Fibroblast of lung (primary cell): Measurements from ENCODE around the gene SPEG.

ENCODE experiments used
- CTCF ChIP-seq, 2 donors: IDR thresholded peaks in 1 of 2; conservative IDR thresholded peaks in 1 of 2; 1 replicate in 1 of 2; 2 replicates in 1 of 2; pipeline ENCODE4 v1.5.1; 2011 to 2012; ENCODE audit warnings: low read length in 2 of 2, control low read depth in 1 of 2, inconsistent platforms in 1 of 2, low read depth in 1 of 2, mild to moderate bottlenecking in 1 of 2
- EZH2 ChIP-seq: IDR thresholded peaks from 2 replicates; pipeline ENCODE4 v1.5.1; 2012; ENCODE audit warnings: low read length, control low read depth, mild to moderate bottlenecking; ENCODE audit errors: missing control alignments

GRCh38 chr2:219437690-219438206 lies 3.1 kb downstream of the SPEG start:
- no peak for TF ChIP-seq CTCF (conservative IDR thresholded peaks at IDR 0.05 in 1 of 2, IDR thresholded peaks at IDR 0.05 in 1 of 2; ENCODE audit: low read depth in 1 of 2, low read length in 2 of 2)
- TF ChIP-seq EZH2: no peak
